GM12873 (cell line): ENCODE results near the gene CNTN5.

Experiments
- TF ChIP-seq, protein P1 (sequence below): IDR thresholded peaks from 2 replicates; pipeline ENCODE4 v1.5.1; 2012; ENCODE audit warnings: low read depth, mild to moderate bottlenecking, moderate library complexity, low read length, control low read depth; ENCODE audit not compliant: insufficient read depth; ENCODE audit errors: missing control alignments

CNTN5 gene

DNA sequence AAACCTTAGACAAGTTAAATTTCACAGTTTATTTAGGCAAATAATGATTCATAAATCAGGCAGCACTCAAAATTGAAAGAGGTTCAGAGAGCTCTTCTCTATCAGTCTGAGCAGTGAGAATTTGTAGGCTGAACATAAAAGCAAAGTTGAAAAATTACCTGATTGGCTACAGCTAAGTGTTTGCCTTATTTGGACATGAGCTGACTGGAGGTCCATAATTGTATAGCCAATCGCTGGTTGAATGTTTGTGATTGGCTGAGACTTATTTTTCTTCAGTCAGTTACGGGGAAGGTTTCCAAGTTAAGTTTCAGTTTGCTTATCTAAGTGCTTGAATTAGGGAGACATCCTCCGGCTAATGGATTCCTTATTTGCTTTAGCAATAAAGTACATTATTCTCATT lies 527.5 kb downstream of the CNTN5 start:
- TF ChIP-seq, protein P1, sequence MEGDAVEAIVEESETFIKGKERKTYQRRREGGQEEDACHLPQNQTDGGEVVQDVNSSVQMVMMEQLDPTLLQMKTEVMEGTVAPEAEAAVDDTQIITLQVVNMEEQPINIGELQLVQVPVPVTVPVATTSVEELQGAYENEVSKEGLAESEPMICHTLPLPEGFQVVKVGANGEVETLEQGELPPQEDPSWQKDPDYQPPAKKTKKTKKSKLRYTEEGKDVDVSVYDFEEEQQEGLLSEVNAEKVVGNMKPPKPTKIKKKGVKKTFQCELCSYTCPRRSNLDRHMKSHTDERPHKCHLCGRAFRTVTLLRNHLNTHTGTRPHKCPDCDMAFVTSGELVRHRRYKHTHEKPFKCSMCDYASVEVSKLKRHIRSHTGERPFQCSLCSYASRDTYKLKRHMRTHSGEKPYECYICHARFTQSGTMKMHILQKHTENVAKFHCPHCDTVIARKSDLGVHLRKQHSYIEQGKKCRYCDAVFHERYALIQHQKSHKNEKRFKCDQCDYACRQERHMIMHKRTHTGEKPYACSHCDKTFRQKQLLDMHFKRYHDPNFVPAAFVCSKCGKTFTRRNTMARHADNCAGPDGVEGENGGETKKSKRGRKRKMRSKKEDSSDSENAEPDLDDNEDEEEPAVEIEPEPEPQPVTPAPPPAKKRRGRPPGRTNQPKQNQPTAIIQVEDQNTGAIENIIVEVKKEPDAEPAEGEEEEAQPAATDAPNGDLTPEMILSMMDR: no peak

DNA sequence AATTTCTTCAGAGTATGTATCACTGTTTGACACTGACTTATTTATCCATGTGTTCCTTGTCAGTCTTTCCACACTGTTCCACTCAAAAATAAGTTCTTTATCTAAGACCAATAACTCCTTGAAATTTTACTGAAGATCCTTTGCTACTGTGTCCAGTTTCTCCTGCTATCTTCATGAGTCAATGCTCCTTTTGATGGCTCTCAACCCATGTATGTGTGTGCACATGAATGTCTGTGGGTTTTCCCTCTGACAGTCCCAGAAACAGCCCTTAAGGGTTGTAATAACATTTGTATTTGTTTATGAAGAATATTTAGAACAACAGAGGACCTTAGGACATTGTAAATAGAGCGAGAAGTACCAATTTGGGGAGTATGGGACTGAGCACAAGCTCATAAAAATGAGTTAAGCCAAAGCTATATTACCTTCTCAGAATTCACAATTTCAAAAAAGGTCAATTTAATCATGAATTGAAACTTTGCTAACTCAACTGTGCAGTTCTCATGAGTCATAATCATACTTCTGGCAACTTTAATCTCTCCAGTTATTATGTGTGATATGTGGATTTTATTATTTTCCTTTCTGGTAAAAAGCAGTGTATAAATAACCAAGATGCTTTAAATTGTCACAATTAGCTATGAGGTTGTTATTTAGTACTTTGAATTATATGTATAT lies 533.6 kb downstream of the CNTN5 start:
- TF ChIP-seq, protein P1: no peak

DNA sequence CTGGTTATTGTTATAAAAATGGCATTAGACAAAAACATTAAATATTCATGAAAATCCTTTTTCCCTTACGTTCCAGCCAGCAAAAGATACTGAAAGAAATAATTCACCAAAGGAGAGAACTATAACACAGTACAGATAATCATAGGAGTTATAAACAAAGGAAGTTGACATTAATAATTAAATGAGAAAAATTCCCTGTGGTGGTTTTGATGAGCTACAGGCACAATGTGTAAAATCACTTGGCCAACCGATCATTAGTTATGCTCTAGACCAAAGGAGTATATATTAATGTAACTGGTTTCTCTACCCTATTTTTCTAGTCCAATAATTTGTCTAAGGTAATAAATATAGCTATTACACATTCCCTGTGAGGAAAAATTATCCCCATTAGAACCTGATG lies 534.7 kb downstream of the CNTN5 start:
- TF ChIP-seq, protein P1: no peak

DNA sequence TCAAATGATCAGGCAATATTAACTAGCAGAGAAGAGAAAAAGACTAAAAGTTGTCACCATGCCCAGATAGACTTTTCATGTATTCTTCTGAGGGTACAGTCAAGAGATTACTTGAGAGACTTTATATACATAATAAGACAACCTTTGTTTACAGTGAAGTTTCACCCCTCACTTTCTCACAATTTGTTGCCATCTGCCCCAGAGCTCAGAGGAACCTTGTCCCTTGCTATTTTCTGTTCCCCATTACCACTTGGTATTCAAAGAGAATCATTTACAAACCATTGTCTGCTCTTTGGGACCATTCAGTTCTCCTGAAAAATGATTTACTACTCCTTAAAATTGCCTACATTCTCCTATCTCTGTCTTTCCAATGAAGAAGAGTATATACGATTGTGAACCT lies 544.6 kb downstream of the CNTN5 start:
- TF ChIP-seq, protein P1: no peak

DNA sequence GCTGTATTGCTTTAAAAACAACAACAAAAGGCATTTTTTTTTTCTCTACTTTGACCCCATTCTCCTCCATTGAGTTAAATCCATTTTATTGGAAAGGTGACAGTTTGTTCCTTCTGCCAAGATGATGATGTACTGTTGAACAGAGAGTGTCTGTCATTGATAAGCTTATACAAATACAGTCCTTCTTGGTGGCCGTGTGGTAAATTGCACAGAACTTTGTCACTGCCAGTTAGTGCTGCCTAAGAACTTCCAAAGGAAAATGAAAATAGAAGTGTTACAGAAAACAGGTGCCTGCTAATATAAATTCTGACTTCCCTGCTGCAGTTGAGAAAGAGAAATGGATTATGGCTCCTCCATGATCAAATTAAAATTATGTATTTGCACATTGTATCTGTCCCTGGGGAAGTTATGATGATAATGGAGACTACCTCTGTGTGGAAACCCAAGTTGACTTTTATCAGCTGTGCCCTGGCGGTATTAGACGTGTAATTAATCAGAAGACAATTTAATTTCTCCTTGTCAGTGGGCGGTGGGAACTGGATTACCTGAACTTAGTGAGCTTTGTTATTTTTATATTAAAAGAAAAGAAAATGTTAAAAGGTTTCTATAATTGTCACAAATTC lies 546.7 kb downstream of the CNTN5 start:
- TF ChIP-seq, protein P1: no peak

DNA sequence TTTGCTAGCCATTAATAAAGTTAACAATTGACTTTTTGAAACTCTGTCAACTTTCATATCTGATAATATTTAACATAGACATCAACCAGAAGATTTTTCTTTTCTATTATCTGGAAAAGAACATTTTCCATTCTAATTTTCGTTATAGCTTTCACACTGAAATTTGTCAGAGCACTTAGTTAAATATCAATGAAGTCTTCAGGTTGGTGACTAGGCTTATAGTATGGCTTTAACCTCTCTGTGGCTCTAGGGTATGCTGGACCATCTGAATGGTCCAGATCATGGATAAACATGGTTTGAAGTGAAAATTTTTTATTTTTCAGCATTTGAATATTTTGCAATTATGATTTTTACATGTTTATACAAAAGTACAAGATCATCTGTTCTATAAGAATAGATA lies 548.1 kb downstream of the CNTN5 start:
- TF ChIP-seq, protein P1: no peak

DNA sequence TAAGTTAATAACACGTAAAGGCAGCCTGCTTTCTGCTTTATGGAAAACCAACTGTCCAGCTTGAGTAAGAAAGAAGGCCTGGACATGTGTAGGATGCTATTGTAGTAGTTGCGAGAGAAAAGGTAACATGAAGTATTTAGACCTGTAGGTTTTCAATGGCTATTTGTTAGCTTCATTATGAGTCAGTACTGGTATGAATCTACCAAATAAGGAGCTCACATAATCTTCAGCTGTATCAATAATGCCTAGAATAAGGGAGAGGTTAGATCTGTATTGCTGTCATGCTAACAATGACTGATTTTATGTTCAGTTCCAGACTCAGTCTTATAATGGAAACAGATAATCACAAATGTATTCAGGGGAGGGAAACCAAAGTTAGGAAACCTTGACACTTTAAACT lies 550.3 kb downstream of the CNTN5 start:
- TF ChIP-seq, protein P1: no peak
